ENCODE measurements around the gene PDZK1IP1.
"Not testable (repeated sequence)": the region's sequence is repeated elsewhere in the genome, so short reads cannot be mapped to it uniquely, and the experiment has no call there.

The PDZK1IP1 gene

DNA sequence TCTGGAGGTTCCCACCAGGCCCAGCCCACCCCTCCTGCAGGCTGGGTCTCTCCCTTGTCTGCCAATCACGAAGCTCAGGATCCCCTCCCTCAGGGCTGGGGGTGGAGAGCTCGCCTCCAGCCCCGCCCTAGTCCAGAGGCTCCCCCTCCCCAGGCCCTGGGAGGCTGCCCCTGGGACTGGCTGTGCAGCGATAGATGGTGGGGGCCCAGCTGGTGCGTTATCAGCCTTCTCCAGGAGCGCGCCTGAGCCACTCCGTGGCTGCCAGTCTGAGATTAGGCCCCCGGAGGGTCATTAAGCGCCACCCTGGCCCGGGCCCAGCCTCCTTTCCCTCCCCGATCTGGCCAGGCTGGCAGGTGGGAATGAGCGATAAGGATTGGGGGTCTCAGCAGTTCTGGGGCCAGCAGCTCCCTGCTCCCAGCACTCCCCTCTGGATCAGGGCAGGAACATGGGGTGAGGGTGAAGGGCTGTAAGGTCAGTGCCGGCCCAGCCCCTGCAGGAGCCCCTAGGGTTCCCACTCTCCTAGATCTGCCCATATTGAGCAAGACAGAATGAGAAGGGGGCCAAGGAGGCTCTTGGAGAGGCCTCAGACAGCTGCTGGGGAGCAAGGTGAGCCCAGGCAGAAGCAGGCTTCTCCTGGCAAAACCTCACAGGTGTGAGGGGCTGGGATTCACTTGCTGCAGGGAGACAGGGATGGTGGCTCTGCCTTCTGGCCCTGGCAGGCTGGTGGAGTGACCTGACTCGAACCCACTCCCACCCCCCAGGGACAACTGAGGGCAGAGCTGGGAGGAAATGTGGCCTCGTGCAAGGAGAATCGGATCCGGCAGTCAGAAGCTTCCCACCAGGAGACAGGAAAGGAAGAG is 8.5 kb downstream of the PDZK1IP1 start:
- DNase-seq (ENCODE audit: low spot score), result no peak

DNA sequence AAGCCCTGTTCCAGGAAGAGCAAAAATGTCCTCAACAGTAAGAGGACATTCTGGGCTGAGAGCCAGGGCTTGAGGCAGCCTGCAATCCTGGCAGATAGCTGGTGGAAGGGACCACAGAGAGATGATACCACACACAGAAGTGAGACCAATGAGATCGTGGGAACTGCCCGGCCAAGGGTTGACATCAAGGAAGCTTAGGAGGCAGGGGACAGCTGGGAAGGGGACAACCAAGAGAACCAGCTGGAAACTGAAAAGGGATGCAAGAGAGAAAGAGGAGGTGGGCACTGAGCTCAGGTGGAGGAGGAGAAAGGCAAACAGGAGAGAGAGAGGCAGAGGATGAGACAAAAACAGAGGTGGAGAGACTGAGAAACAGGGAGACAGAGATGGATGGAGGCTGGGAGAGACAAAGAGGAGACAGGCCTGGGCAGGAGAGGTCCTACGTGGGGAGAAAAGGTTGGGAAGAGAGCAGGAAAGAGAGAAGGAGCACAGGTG is 9.2 kb downstream of the PDZK1IP1 start:
- DNase-seq (ENCODE audit: low spot score), result no peak

DNA sequence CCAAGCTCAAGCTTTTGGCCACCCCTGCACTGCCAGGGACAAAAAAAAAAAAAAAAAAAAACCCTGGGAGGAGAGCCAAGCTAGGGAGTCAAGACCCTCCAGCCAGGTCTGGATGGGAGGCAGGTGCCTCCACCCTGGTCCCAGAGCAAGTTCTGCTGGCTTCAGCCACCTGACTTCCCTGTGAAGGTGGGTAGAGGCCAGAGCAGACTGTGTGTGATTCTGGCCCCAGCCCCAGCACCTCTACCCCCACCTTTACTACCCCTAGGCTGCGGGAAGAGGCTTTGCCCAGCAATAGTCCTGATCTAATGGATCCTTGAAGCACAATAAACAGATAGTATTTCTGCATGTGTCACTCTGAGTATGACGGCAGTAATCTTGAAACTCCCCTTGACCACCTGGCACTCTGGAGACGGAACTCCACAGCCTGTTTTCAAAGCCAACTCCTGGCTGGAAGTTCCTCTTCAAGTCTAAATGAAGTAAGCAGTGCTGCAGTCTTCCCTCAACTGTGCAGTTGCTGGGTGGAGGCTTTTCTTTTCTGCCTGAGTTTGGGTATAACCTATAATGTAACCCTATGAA is 9.8 kb downstream of the PDZK1IP1 start:
- no peak for DNase-seq (ENCODE audit: low spot score)

DNA sequence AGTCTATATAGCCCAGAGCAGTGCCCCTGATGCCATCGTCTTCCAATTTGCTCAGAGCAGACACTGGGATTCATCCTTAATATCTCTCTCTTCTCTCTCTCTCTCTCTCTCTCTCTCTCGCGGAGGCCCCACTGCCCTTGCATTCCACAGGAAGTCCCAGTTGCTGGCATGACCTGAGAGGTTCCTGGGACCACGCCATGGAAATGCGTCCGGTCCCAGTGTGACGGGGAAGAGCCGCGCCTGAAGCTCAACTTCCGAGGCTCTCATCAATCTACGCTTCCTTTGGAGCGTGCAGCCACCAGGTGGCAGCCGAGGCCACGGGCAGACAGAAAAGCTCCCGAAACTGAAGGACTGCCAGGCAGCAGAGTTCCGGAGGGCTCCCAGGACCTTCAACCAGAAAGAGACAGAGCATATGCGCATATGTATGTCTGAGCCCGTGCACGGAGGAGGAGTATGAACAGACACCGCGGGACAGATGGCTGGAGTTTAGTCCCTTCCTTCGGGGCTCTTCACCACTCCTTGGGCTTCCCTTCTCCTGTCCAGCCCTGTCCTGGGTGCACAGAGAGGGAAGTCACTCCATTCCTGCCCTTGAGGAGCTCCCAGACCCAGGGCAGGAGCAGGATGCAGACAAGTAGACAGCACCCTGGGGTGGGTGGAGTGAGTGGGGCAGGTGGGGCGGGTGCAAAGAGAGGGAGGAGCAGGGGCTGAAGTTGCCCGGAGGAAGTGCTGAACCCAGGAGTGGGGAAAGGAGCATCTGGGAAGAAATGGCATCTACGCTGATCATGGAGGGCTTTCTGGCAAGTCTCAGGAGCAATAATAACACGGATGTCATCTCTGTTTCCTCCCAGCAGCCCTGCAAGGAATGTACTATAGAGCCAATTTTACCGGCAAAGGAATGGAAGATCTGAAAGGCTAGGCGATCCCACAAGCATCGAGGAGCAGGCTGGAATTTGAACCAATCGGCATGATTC is 10.5 kb downstream of the PDZK1IP1 start:
- DNase-seq (ENCODE audit: low spot score), result peak; percentile 91

DNA sequence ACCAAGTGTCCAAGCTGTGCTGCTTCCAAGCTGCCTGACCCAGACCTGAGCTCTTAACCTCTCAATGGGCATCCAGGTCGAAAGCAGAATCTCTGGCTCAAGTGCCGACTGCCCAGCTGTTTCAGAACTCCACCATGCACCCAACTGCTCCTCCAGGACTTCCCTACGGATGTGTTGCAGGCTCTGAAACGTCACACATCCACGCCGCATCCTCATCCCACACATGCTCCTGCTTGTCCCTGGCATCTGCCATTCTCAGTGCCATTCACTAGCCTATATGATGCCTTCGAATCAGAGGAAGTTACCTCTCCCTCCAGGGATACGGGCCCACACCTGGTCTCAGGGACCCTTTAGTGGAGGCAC is 11.2 kb downstream of the PDZK1IP1 start:
- DNase-seq (ENCODE audit: low spot score), result no peak

DNA sequence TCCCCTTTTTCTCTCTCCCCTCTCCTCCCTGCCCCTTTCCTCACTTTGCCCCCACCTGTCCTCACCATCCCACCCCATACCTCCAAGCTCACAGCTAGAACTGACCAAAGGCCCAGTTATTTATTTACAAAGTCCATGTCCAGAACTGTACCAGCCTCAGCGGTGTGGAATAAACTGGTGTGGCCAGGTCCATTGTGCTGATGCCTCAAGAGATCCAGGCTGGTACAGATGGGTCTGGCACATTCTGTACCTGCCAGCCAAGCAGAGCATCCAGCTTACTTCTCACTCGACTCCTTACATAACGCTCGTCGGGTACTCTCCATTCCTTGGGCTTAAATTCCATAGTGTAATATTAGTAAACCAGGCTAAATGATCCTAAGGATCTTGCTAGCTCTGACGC is 11.8 kb downstream of the PDZK1IP1 start:
- DNase-seq (ENCODE audit: low spot score), result no peak

DNA sequence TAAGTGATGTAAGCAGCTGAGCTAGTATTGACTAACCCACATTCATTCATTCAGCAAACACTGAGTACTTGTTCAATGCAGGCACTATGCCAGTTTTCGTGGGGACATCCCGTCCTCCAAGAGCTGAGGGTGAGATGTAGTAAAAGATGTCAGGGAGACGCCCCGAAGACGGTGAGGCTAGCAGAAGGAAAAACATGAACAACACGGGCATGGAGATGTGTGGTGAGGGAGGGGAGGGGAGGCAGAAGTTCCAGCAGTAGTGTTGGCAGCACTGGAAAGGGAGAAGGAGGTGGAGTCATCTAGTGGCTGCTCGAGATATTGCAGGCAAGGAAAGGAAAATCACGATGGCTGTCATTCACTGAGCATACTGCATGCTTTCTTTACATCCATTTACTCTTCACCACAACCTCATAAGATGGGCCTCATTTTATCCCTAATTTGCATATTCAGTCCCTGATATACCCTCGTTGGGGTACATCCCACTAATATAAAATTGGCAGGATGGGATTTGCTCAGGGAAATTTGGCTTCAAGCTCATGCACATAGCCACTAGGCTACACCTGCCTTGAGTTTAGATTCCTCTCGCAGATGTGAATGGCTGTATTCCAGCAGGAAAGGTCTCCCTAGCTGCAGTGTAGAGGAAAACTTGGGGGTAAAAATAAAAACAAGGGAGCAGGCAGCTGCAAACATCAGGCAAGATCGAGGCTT is 14.5 kb downstream of the PDZK1IP1 start:
- DNase-seq (ENCODE audit: low spot score), result peak; percentile 86

DNA sequence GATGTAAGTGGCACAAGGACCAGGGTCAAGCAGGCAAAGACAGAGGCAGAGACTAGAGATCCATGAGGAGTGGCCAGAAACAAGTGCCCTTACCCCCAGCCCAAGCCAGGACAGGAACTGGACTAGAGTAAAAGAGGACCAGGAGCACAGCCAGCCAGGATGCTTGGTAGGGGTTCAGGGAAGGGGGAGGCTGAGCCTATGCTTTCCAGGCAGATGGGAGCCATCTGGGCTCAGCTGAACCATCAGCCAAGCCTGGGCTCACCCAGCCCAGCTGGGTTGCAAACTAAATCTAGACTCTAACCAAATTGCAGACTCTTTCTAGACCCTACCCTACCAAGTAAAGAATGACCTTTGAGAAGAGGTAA is 15.2 kb downstream of the PDZK1IP1 start:
- peak; percentile 40 for DNase-seq (ENCODE audit: low spot score)

DNA sequence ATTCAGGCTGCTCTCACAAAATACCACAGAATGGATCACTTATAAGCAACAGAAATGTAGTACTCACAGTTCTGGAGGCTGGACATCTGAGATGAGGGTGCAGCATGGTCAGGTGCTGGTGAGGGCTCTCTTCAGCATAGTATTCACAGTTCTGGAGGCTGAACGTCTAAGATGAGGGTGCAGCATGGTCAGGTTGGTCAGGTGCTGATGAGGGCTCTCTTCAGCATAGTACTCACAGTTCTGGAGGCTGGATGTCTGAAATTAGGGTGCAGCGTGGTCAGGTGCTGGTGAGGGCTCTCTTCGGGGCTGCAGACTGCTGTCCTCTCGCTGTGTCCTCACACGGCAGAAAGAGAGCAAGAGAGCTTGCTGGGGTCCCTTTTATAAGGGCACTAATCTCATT is 17.1 kb downstream of the PDZK1IP1 start:
- no peak for DNase-seq (ENCODE audit: low spot score)

DNA sequence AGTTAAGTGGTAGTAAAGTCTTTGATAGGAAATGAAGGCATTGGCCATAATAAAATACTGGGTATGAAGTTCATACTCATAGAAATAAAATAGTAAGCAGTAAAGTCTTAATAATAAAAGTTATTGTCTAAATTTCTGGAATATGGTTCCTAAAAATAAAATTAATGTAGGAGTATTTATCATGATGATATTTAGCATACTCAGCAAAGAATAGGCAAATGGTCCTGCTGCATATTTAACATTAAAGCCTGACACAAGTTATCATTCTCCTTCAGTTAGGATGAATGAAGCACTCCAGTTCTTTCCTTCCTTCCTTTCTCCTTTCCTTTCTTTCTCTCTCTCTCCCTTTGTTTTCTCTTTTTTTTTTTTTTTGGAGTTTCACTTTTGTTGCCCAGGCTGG is 25.3 kb downstream of the PDZK1IP1 start:
- no peak for DNase-seq (ENCODE audit: low spot score)

DNA sequence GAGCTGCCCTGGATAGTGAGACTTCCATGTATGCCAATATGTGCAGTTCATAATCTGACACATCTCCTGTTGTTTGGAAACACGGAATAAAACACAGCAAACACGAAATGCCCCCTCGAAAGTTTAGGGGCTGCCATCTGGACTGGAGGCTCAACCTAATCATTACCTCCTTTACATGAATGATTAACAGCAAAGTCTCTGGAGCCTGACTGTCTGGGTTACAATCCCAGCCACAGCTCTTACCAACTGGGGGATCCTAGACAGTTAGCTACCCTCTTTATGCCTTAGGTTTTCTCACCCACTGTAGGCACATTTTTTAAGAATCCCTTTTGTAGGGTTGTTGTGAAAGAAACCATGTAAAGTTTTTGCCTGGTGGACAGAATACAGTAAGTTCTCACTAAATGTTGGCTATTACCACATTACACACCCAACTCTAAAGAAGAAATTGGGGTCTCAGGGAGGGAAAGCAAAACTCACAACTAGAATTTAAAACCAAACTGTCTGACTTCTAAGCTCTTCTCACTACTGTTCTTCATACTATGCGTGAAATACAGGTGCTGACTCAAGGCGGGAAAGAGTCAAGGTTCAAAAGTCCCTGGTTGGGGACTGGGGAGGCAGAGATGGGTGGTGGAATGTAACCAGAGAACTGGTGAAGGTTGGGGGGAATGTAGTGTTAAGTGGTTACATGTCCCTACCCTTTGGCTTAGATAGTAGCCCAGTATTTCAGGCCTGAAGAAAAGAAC is 28.4 kb downstream of the PDZK1IP1 start:
- DNase-seq (ENCODE audit: low spot score), result no peak

DNA sequence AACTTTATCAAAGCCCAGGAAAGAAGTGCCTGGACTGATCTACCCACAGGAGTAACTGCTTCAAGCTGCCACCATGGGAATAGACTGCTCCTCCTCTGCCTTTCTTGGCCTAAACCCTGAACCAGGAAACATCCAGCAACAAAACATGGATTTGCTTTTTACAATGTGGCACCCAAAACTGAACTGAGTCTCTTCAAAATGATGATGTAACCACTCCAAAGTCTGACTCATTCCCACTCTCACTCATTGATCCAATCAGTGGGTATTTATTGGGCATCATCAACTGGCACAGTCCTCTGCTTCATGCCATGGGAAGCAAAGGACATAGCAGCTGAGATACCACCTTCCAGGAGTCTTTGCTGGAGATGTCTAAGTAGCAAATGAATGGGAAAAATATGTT is 29.1 kb downstream of the PDZK1IP1 start:
- no peak for DNase-seq (ENCODE audit: low spot score)

DNA sequence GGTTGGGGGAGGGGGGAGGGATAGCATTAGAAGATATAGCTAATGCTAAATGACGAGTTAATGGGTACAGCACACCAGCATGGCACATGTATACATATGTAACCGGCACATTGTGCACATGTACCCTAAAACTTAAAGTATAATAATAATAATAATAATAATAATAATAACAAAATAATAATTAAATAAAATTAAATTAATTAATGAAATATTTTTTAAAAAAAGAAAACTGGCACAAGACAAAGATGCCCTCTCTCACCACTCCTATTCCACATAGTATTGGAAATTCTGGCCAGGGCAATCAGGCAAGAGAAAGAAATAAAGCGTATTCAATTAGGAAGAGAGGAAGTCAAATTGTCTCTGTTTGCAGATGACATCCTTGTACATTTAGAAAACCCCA is 31.9 kb downstream of the PDZK1IP1 start:
- not testable (repeated sequence) for DNase-seq (ENCODE audit: low spot score)

DNA sequence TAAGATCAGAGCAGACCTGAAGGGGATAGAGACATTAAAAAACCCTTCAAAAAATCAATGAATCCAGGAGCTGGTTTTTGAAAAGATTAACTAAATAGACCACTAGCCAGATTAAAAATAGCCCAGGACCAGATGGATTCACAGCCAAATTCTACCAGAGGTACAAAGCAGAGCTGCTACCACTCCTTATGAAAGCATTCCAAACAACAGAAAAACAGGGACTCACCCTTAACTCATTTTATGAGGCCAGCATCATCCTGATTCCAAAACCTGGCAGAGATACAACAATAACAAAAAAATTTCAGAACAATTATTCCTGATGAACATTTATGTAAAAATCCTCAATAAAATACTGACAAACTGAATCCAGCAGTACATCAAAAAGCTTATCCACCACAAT is 33.4 kb downstream of the PDZK1IP1 start:
- not testable (repeated sequence) for DNase-seq (ENCODE audit: low spot score)

DNA sequence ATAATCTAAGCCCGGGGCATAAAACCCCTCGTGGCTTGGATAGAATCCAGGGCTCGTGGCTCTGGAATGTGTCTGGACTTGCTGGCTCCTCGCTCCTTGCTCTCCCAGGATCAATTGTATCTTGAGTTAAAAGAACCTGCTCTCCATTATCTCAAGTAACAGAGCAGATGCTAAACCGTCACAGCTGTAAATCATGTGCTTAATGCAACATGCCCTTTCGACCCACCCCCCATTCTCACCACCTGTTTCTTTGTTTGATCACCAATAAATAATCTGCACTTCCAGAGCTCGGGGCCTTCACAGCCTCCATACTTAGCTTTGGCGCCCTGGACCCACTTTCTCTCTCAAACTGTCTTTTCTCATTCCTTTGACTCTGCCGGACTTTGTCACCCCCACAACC is 40.7 kb downstream of the PDZK1IP1 start:
- not testable (repeated sequence) for DNase-seq (ENCODE audit: low spot score)

DNA sequence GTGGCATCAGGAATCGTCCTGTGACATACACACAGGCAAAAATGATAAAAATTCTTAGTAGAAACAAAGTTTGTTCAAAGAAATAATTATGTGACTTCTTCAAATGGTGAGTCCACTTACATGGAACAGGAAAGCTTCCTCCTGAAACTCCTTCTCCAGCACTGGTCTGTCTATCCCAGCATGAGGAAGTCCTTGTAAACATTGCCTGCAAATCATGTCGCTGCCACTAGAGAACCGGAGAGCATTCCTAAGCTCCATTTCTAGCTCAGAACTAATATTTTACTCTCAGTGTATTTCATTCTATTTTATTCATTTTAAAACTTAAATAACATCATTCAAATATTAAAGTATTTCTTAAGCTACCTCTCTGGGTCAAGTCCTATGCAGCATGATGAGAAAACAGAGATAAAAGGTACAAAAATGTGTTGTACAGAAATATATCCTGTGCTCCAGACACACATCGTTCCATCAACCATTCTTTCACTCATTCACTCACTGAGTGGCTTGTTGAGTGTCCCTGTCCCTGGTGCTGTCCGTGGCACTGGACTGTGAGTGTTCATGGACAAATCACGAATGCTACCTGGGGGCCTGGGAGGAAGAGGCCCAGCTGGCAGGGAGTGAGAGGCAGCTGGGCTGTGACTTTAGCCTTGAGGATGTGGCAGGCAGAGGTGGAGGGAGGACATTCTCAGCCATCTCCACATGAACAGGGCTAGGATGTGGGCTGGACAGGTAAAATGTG is 42.6 kb downstream of the PDZK1IP1 start:
- DNase-seq (ENCODE audit: low spot score), result no peak

DNA sequence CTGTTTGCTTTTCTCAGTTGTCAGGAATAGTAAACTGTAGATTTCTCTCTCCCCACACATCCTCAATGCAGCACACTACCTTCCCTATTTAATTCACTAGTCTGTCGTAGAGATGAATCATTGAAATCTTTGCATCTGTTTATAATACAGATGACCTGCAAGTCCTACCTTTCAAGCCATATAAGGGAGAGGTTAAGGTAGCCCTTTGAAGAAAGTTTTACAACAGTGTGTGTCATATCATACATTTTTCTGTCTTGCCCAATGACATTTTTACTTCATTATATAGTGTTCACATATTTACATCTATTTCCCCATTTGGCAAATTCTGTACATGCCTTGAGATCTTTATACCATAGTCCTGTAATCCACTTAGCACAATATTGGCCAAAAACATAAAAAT is 43.3 kb downstream of the PDZK1IP1 start:
- not testable (repeated sequence) for DNase-seq (ENCODE audit: low spot score)

DNA sequence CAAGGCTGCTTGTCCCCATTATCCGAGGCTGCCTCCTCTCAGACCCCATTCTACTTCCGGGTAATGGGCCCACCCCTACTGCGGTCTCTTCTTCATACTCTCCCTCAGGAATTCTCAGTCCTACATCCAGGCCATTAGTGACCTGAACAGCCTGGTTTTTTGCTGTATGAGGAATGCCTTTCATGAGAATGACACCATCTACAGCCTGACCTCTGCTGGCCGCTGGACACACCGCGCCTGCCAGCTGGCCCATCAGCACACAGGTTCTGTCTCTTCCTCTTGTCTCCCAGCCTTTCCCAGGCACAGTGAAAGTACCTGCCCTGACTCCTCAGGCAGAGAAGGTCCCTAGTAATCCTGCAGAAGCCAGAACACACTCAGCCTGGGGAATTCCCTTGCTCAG is 46.2 kb downstream of the PDZK1IP1 start:
- not testable (repeated sequence) for DNase-seq (ENCODE audit: low spot score)

DNA sequence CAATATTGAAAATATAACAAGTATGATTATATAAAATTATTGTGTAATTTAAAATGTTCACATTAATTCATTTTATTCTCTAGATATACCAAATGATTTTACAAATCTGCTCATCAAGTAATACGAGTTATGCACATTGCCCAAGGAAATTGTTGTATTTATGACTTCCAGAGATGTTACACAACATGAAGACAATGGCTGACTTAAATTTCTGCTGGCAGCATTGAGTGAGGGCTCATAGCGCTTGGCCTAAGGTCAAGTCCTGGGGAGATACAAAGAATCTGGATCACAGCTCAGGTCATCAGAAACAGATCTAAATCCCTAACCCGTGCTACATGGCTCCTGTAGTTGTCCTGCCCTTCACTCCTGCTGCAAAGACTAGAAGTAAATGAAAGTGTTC is 49.5 kb downstream of the PDZK1IP1 start:
- not testable (repeated sequence) for DNase-seq (ENCODE audit: low spot score)

DNA sequence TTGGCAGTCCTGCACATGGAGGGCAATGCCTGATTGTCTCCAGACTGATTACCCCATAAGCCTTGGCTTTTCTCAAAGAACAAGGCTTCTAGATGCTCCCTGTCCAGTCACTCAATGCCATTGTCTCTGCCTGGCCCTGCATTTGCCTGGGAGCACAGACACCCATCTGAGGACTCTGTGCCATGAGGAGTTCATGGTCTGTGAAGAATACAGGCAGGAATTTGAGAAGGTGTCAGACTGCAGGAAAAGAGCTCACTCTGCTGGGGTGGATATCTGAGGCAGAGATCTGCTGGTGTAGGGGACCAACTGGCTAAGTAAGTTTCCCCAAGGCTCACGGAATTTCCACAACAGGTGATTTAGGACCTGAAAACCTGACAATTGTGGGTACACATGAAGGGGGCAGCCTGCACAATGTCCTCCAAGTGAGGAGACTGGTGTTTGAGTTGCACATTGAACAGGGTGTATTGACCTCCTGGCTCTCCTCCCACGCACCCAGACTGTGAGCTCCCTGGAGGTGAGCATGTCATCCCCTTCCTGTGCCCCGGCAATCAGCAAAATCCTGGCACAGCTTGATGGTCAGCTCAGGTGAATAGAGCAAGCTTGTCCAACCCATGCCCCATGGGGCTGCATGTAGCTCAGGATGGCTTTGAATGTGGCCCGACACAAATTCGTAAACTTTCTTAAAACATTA is 51.8 kb downstream of the PDZK1IP1 start:
- no peak for DNase-seq (ENCODE audit: low spot score)
